NB4 (cell line): ENCODE data around the gene KRTAP5-8.
"Not testable (repeated sequence)": the region's sequence is repeated elsewhere in the genome, so short reads cannot be mapped to it uniquely, and the experiment has no call there.

ENCODE experiments used
- MAX ChIP-seq: IDR thresholded peaks from 2 replicates; pipeline ENCODE4 v1.6.1; 2011; ENCODE audit warnings: low read depth, low read length
- MYC ChIP-seq: IDR thresholded peaks from 2 replicates; pipeline ENCODE4 v1.6.1; 2011; ENCODE audit warnings: low read depth, low read length
- TF ChIP-seq, protein P1 (sequence below): IDR thresholded peaks from one replicate; pipeline ENCODE4 v1.5.1; 2012; ENCODE audit warnings: low read depth, low read length

GRCh38 chr11:71582969-71583368, 45.1 kb downstream of the KRTAP5-8 start:
- TF ChIP-seq, protein P1, sequence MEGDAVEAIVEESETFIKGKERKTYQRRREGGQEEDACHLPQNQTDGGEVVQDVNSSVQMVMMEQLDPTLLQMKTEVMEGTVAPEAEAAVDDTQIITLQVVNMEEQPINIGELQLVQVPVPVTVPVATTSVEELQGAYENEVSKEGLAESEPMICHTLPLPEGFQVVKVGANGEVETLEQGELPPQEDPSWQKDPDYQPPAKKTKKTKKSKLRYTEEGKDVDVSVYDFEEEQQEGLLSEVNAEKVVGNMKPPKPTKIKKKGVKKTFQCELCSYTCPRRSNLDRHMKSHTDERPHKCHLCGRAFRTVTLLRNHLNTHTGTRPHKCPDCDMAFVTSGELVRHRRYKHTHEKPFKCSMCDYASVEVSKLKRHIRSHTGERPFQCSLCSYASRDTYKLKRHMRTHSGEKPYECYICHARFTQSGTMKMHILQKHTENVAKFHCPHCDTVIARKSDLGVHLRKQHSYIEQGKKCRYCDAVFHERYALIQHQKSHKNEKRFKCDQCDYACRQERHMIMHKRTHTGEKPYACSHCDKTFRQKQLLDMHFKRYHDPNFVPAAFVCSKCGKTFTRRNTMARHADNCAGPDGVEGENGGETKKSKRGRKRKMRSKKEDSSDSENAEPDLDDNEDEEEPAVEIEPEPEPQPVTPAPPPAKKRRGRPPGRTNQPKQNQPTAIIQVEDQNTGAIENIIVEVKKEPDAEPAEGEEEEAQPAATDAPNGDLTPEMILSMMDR = not testable (repeated sequence)
- TF ChIP-seq MAX, MYC: not testable (repeated sequence)
